ENCODE results near the gene TRIO.
A peak's percentile ranks its signal among the peaks of the same experiment; 100 is the strongest.
"Not testable (repeated sequence)": the region's sequence is repeated elsewhere in the genome, so short reads cannot be mapped to it uniquely, and the experiment has no call there.

TRIO gene

DNA sequence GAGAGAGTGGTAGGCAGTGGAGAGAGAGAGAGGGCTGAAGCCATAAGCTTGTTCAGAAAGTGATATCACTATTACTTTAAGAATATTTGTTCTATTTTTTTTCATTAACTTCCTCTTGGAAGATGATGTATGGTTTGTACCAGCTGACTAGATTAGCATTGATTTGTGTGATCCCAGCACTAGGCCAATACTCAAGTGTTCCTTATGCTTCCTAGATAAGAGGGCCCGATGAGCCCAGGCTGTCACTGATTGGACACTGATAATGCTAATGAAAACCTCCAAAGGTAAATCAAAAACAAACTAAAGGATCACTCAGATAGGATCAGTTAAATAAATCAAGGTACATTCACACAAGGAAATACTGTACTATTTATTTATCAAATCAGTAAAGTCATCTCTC lies 385.8 kb downstream of the TRIO start:
- DNase-seq = no peak

DNA sequence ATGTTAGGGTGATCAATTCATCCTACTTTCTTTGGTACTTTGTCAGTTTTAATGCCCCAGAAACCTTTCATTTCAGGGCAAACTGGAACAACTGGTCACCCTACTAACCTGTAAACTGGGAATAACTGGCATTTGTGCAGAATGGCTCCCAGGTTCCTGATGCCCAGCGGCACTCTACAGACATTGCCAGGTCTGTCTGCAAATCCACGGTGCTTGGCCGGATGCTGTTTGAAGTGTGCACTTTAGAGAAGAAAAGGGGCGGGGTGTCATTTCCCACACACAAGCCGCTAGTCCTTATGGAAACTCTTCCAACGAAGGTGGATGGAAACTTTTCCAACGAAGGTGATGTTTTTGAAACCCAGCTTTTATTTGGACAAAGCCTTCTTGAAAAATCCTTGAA lies 388.5 kb downstream of the TRIO start:
- no peak for DNase-seq

DNA sequence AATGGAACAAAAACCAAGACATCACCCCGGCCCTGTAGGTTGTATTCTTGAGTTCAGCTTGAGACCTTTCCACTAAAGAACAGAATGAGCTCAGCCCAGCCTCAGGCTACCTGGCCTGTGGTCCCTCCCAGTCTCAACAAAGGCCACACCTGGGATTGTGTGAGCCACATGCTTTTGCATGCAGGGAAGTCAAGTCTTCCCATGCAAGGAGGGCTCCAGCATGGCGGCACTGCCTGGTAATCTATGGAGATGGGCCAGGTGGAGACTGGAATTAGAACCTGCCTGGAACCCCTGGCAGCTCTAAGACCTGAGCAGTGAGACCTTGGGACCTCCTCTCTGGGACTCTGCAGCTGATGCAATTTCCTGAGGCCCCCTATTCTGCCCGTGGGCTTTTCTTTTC lies 389.0 kb downstream of the TRIO start:
- DNase-seq = no peak

DNA sequence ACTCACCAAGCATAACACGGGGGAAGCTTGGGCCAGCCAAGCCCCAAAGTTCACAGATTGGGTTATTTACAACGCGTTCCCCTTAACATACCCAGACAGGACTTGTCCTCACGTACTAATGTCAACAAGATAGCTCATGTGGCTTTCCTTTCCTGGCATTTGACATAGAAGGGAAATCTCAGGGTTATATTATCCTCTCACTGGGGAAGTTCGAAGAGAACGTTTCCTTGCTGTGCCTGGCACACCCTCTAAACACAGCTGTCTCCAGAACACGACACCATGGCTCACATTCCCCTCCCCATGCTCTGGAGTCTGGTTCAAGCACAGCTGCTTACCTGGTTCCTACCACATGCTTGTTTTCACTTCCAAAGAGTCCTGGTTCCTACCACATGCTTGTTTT lies 391.6 kb downstream of the TRIO start:
- DNase-seq = no peak

DNA sequence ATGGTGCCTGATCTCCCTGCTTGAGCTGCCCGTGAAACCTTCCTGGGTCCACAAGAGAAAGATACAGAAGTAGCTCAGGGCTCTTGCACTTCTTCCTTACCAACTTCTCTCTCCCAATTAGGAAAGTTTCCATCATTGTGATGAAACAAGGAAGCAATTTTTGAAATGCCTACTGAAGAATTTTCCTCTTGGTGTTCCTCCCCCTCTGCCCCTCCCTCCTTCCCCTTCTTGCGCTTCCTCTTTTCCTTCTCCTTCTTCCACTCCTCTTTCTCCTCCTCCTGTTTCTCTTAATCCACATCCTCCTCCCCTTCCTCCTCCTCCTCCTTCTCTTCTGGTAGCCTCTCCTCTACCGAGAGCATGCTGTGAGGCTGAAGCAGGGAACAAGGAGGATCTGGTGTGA lies 402.2 kb downstream of the TRIO start:
- DNase-seq = no peak

DNA sequence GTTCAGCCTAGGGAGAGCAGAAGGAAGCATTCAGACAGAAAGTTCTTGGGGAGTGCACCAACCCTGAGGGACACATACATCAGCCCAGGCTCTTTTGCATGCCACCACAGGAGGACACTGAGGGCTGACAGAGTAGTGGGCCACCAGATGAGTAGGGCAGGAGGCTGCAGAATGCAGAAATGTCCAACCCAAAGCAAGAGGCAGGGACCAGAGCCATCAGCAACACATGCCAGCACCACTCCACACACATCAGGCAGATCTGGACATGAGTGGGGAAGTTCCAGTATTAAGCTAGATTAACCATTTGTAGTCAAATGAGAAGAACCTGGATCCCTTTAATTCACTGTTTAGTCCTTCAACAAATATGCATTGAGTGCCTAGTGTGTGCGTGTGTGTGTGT lies 402.7 kb downstream of the TRIO start:
- DNase-seq = no peak

DNA sequence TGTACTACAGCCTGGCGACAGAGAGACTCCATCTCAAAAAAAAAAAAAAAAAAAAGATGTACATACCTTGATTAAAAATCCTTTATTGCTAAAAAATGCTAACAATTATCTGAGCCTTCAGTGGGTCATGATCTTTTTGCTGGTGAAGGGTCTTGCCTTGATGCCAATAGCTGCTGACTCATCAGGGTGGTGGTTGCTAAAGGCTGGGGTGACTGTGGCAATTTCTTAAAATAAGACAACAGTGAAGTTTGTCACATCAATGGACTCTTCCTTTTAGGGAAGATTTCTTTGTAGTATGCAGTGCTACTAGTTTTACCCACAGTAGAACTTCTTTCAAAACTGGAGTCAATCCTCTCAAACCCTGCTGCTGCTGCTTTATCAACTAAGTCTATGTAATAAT lies 404.5 kb downstream of the TRIO start:
- no peak for DNase-seq

DNA sequence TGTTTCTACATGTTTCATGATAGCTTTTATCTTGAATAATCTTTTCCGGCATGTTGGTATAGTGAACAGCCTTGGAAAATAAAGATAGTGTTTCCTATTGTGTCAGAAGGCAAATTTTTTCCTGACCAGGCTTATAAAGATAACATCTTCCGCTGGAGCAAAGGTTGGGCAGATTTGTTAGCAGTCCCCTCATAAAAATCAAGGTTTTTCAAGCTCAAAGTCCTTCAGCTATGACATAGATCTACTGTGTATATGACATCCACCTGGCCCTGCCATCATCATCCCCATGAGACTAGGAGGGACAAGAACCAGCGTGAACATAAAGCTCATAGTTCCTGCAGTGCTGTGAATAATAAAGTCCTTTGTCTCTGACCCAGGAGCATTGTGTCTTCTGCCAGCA lies 408.1 kb downstream of the TRIO start:
- no peak for DNase-seq

DNA sequence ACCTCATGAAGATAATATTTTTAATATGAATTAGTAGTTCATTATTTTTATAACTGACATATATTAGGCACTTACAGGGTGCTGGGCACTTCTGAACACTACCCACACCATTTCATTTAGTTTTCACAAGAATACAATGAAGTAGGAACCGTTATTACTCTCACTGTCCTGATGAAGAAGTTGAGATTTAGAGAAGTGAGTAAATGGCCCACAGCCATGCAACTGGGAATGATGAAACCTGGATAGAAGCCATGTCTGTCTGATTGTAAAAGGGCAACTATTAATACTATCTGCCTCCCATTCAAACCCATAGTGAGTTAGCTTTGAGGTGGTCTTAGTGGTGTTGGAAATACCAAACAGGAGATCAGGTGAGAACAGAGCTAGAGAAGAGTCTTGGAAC lies 408.9 kb downstream of the TRIO start:
- DNase-seq = no peak

DNA sequence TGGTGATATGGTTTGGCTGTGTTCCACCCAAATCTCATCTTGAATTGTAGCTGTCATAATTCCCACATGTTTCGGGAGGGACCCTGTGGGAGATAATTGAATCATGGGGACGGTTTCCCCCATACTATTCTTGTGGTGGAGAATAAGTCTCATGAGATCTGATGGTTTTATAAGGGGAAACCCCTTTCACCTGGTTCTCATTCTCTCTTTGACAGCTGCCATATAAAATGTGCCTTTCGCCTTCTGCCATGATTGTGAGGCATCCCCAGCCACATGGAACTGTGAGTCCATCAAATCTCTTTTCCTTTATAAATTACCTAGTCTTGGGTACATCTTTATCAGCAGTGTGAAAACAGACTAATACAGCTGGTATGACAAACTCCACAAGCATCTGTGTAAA lies 411.1 kb downstream of the TRIO start:
- not testable (repeated sequence) for DNase-seq

DNA sequence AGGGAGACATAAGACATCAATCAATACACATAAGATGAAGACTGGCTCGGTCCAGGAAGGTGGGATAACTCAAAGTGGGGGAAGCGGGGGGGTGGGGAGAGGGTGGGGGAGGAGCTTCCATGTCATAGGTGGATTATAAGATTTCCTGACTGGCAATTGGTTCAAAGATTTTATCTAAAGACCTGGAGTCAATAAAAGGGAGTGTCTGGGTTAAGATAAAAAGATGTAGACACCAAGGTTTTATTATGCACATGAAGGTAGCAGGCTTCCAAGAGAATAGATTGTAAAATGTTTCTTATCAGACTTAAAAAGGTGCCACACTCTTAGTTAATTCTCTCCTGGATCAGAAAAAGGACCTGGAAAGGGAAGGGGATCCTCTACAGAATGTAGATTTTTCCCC lies 412.9 kb downstream of the TRIO start:
- no peak for DNase-seq

DNA sequence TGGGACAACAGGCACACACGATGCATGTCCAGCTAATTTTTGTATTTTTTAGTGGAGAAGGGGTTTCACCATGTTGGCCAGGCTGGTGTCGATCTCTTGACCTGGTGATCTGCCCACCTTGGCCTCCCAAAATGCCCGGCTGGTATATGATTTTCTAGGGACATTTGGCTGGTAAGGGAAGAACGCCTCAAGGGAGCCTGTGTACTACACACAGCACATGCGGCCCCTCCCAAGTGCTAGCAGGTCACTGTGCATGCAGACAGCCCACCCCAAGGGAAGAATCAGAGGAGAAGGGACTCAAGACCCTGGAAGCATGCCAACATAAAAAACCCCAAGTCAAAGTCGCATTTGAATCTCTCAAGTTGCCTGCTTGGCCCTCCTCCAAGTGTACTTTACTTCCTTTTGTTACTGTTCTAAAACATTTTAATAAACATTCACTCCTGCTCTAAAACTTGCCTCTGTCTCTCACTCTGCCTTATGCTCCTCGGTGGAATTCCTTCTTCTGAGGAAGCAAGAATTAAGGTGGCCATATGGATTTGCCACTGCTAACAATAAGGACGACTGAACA lies 414.1 kb downstream of the TRIO start:
- peak; percentile 27 for DNase-seq

DNA sequence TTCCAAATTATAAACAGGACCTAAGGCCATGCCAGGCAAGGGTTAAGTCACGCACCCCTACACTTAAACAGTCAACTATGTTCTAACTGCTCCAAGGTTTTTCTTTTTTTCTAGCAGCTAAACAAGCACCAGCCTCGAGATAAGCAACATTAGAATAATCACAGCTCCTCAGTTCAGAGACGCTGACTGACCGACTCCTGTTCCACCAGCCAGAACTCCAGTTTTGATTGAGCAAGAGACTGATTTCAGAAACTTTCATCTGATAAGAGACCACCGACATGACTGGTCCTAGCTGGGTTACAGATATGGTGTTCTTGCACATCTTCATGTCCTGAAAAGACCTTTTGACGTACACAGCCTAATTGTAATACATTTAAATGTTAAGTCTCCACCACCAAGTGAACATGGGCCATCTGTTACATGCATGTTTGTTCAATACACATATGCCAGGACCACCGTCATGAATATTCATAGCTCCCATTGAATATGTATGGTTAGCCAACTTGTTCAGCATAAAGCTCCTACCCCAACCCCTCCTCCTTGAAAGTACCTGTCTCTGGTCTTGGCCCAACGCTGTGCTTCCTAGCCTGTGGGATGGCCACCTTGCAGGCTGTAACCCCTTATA lies 414.8 kb downstream of the TRIO start:
- DNase-seq = peak; percentile 27
